ENCODE measurements around the gene PDSS1.

PDSS1 gene

DNA sequence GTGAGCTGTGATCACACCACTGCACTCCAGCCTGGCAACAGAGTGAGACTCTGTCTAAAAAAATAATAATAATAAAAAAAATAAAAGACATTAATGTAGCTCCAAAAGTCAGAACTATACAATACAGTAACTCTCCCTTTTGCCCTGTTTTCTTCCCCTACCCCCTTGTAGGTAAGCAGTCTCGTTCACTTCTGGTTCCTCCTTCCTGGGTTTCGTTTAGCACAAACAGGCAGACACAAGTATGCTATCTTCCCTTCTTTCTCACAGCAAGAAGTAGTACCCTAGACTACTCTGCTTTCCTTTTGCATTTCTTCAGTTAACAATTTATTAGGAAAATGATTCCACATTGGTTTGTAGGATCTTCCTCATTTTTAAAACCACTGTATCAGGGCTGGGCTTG lies 33.1 kb downstream of the PDSS1 start:
- no peak overlapping the region for H3K27ac ChIP-seq (replicated peaks)
- no peak for TF ChIP-seq SPI1 (IDR thresholded peaks at IDR 0.05; ENCODE audit: borderline replicate concordance, low read depth)
- TF ChIP-seq, protein P1, sequence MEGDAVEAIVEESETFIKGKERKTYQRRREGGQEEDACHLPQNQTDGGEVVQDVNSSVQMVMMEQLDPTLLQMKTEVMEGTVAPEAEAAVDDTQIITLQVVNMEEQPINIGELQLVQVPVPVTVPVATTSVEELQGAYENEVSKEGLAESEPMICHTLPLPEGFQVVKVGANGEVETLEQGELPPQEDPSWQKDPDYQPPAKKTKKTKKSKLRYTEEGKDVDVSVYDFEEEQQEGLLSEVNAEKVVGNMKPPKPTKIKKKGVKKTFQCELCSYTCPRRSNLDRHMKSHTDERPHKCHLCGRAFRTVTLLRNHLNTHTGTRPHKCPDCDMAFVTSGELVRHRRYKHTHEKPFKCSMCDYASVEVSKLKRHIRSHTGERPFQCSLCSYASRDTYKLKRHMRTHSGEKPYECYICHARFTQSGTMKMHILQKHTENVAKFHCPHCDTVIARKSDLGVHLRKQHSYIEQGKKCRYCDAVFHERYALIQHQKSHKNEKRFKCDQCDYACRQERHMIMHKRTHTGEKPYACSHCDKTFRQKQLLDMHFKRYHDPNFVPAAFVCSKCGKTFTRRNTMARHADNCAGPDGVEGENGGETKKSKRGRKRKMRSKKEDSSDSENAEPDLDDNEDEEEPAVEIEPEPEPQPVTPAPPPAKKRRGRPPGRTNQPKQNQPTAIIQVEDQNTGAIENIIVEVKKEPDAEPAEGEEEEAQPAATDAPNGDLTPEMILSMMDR (IDR thresholded peaks at IDR 0.05; ENCODE audit: insufficient read depth, low read length), result no peak
- no peak for TF ChIP-seq GABPA (IDR thresholded peaks at IDR 0.05; ENCODE audit: low read depth)
- no peaks in the 10 kb centered on the region for H3K27me3 ChIP-seq (ENCODE audit: insufficient read depth, poor library complexity, severe bottlenecking)
- DNase-seq (ENCODE audit: low read depth in 1 of 2, low spot score in 1 of 2), result no peak
- no peak overlapping the region for H3K4me3 ChIP-seq (replicated peaks; ENCODE audit: insufficient read depth, low read length)

DNA sequence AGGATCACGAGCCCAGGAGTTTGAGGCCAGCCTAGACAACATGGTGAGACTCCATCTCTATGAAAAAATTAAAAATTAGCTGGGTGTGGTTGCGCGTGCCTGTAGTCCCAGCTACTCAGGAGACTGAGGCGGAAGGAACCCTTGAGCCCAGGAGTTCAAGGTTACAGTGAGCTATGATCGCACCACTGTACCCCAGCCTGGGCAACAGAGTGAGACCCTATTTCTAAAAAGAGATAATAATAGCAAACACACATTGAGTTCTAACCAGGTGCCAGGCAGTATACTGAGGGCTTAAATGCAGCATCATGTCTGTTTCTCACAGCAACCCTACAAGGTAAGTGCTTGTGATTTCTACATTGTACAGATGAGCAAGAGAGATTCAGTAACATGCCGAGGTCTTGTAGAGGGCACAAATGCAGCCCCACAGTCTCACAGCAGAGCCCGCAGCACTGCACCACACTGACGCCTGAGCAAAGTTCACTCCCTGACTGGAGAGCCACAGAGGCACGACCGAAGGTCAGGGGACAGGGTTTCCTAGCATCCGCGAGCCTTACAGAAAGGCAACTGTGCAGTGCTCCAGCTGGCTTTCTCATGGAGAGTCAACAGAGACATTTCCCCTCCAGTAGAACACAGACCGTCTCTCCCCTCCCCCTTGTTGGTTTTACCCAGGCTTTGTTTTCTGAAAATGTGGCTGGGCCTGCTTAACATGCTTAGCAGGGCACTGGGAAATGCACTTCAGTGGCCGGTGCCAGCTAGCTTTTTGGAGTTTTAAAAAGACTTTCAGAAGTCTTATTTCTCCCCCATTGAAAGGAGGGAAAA lies 36.5 kb downstream of the PDSS1 start:
- no peaks in the 10 kb centered on the region for H3K27me3 ChIP-seq (ENCODE audit: insufficient read depth, poor library complexity, severe bottlenecking)
- TF ChIP-seq SPI1 (IDR thresholded peaks at IDR 0.05; ENCODE audit: borderline replicate concordance, low read depth) (no peak), POLR2AphosphoS5 (IDR thresholded peaks at IDR 0.05; ENCODE audit: low read depth) (no peak), GABPA (IDR thresholded peaks at IDR 0.05; ENCODE audit: low read depth) (no peak)
- TF ChIP-seq, protein P2, sequence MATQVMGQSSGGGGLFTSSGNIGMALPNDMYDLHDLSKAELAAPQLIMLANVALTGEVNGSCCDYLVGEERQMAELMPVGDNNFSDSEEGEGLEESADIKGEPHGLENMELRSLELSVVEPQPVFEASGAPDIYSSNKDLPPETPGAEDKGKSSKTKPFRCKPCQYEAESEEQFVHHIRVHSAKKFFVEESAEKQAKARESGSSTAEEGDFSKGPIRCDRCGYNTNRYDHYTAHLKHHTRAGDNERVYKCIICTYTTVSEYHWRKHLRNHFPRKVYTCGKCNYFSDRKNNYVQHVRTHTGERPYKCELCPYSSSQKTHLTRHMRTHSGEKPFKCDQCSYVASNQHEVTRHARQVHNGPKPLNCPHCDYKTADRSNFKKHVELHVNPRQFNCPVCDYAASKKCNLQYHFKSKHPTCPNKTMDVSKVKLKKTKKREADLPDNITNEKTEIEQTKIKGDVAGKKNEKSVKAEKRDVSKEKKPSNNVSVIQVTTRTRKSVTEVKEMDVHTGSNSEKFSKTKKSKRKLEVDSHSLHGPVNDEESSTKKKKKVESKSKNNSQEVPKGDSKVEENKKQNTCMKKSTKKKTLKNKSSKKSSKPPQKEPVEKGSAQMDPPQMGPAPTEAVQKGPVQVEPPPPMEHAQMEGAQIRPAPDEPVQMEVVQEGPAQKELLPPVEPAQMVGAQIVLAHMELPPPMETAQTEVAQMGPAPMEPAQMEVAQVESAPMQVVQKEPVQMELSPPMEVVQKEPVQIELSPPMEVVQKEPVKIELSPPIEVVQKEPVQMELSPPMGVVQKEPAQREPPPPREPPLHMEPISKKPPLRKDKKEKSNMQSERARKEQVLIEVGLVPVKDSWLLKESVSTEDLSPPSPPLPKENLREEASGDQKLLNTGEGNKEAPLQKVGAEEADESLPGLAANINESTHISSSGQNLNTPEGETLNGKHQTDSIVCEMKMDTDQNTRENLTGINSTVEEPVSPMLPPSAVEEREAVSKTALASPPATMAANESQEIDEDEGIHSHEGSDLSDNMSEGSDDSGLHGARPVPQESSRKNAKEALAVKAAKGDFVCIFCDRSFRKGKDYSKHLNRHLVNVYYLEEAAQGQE (IDR thresholded peaks at IDR 0.05; ENCODE audit: insufficient replicate concordance, low read depth), result no peak
- TF ChIP-seq, protein P1 (IDR thresholded peaks at IDR 0.05; ENCODE audit: insufficient read depth, low read length), result no peak
- H3K4me3 ChIP-seq (replicated peaks; ENCODE audit: insufficient read depth, low read length), result no peak overlapping the region
- H3K27ac ChIP-seq (replicated peaks), result no peak overlapping the region
- no peak for DNase-seq (ENCODE audit: low read depth in 1 of 2, low spot score in 1 of 2)

DNA sequence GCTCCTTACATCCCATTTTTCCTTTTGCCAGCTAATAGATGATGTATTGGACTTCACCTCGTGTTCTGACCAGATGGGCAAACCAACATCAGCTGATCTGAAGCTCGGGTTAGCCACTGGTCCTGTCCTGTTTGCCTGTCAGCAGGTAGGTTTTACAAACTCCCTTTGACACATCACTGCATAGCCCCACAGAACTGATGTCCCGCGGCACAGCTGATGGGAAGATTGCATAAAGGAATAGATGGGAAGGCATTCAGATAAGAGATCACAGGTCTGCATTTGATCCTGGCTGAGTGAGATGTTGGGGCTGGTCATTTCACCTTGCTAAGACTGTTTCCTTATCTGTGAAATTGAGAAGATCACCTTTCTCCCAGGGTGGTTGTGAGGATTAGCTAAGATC lies 37.9 kb downstream of the PDSS1 start:
- no peak overlapping the region for H3K27ac ChIP-seq (replicated peaks)
- no peaks in the 10 kb centered on the region for H3K27me3 ChIP-seq (ENCODE audit: insufficient read depth, poor library complexity, severe bottlenecking)
- no peak overlapping the region for H3K4me3 ChIP-seq (replicated peaks; ENCODE audit: insufficient read depth, low read length)
- DNase-seq (ENCODE audit: low read depth in 1 of 2, low spot score in 1 of 2), result no peak
- TF ChIP-seq GABPA (IDR thresholded peaks at IDR 0.05; ENCODE audit: low read depth) (no peak), POLR2AphosphoS5 (IDR thresholded peaks at IDR 0.05; ENCODE audit: low read depth) (no peak), SPI1 (IDR thresholded peaks at IDR 0.05; ENCODE audit: borderline replicate concordance, low read depth) (no peak)
- TF ChIP-seq, protein P1 (IDR thresholded peaks at IDR 0.05; ENCODE audit: insufficient read depth, low read length), result no peak
- TF ChIP-seq, protein P2 (IDR thresholded peaks at IDR 0.05; ENCODE audit: insufficient replicate concordance, low read depth), result no peak
